Esophagus squamous epithelium (tissue), 5 donors: ENCODE measurements around the gene IMMP2L. TPM values are rescaled to one million over a fixed set of nuclear protein-coding genes. Genes with fewer than 3 reads are reported as not detected.

Source experiments
- DNase-seq: peaks from one replicate; lab custom pipeline; 2025; lab: John Stamatoyannopoulos, UW
- H3K27ac ChIP-seq, 4 donors: fragments of 200-600 bp; sonication (generic); one replicate each; pipeline ENCODE4 v1.5.1; 2016 to 2019; ENCODE audit warnings: mild to moderate bottlenecking in 1 of 4
- H3K27me3 ChIP-seq, 4 donors: fragments of 200-600 bp; sonication (generic); 1 replicate in 3 of 4; 2 replicates in 1 of 4; pipeline versions ENCODE4 v1.5.1 to v1.6.0; 2017 to 2021; ENCODE audit warnings: antibody characterized with exemption in 1 of 4
- H3K36me3 ChIP-seq, 3 donors: fragments of 200-600 bp; sonication (generic); one replicate each; pipeline ENCODE4 v1.5.1; 2016 to 2019
- H3K4me1 ChIP-seq, 3 donors: fragments of 200-600 bp; sonication (generic); one replicate each; pipeline ENCODE4 v1.5.1; 2017 to 2019
- H3K4me3 ChIP-seq, 4 donors: fragments of 200-600 bp; sonication (generic); 1 replicate in 3 of 4; 2 replicates in 1 of 4; pipeline ENCODE4 v1.5.1; 2016 to 2019; ENCODE audit warnings: mild to moderate bottlenecking in 2 of 4, moderate library complexity in 1 of 4
- H3K9me3 ChIP-seq, 3 donors: fragments of 200-600 bp; sonication (generic); one replicate each; pipeline ENCODE4 v1.5.1; 2016 to 2019
- CTCF ChIP-seq, 6 experiments: fragments of 450-650 bp in 4 of 6; fragments of 200-600 bp in 2 of 6; sonication (generic) in 2 of 6; IDR thresholded peaks; one replicate each; pipeline ENCODE4 v1.5.1; 2016 to 2019; ENCODE audit warnings: antibody characterized with exemption in 6 of 6, mild to moderate bottlenecking in 4 of 6, moderate library complexity in 4 of 6
- POLR2A ChIP-seq, 4 donors: fragments of 450-650 bp; IDR thresholded peaks; one replicate each; pipeline ENCODE4 v1.6.1; 2017; ENCODE audit warnings: antibody characterized with exemption in 4 of 4, mild to moderate bottlenecking in 4 of 4, moderate library complexity in 3 of 4
- WGBS, 2 donors: methylation state at CpG; one replicate each; pipeline ENCODE4 v1.1.5; 2018; 5-methylcytosine and 5-hydroxymethylcytosine counted together
- intact Hi-C: fragments of 100-400 bp; cut with DNase I; formaldehyde crosslinking; loops from one replicate; pipeline ENCODE4 v1.15.0; 2022
- total RNA-seq, 4 donors: library from RNA; depleted of rRNA; stranded (reverse); fragments of >200 nt; gene quantifications; one replicate each; pipeline ENCODE4 v1.1.0, GENCODE V29; 2016
- donor health status: DM: yes; HTN: yes; CAD: no.

The IMMP2L gene
- total RNA-seq, 4 donors from 2014 or later: 1.6 to 21.7 (median 5.4) TPM

- H3K9me3 ChIP-seq: no peaks in the 10 kb centered on the region
- no peaks in the 10 kb centered on the region for H3K4me1 ChIP-seq
- H3K36me3 ChIP-seq: no peaks in the 10 kb centered on the region
- no peak for DNase-seq
- H3K4me3 ChIP-seq: no peak overlapping the region
- intact Hi-C loops: no loop called here
- no peak overlapping the region for H3K27ac ChIP-seq
- TF ChIP-seq POLR2A (IDR thresholded peaks at IDR 0.05): no peak
- no peak for TF ChIP-seq CTCF (IDR thresholded peaks at IDR 0.05)
- WGBS, 2 donors: 87 to 88% methylated on average over 2 of the region's 2 CpGs
- H3K27me3 ChIP-seq: no peaks in the 10 kb centered on the region
Measured at GRCh38 chr7:110854651-110855050, 707.6 kb downstream of the IMMP2L start.

- TF ChIP-seq CTCF (IDR thresholded peaks at IDR 0.05): no peak
- H3K36me3 ChIP-seq: no peaks in the 10 kb centered on the region
- no peaks in the 10 kb centered on the region for H3K27me3 ChIP-seq
- H3K9me3 ChIP-seq: no peaks in the 10 kb centered on the region
- H3K4me3 ChIP-seq: no peak overlapping the region
- no peaks in the 10 kb centered on the region for H3K4me1 ChIP-seq
- no peak for DNase-seq
- intact Hi-C loops: no loop called here
- no peak overlapping the region for H3K27ac ChIP-seq
Measured at GRCh38 chr7:110854166-110854565, 708.1 kb downstream of the IMMP2L start.

- TF ChIP-seq POLR2A (IDR thresholded peaks at IDR 0.05) (no peak), CTCF (IDR thresholded peaks at IDR 0.05) (no peak)
- Histone ChIP-seq H3K4me3 (no peak overlapping the region), H3K27ac (no peak overlapping the region), H3K4me1 (no peaks in the 10 kb centered on the region), H3K9me3 (no peaks in the 10 kb centered on the region), H3K27me3 (no peaks in the 10 kb centered on the region), H3K36me3 (no peaks in the 10 kb centered on the region)
- WGBS, 2 donors: 73 to 81% methylated on average over 3 of the region's 3 CpGs
- no peak for DNase-seq
- intact Hi-C loops: no loop called here
Measured at GRCh38 chr7:110853263-110853662, 709.0 kb downstream of the IMMP2L start.

- WGBS, 2 donors: 56 to 61% methylated on average over 4 of the region's 4 CpGs
- Histone ChIP-seq H3K36me3 (no peaks in the 10 kb centered on the region), H3K27ac (no peak overlapping the region), H3K4me3 (no peak overlapping the region), H3K4me1 (no peaks in the 10 kb centered on the region), H3K27me3 (no peaks in the 10 kb centered on the region), H3K9me3 (no peaks in the 10 kb centered on the region)
- no peak for TF ChIP-seq POLR2A (IDR thresholded peaks at IDR 0.05)
- no peak for TF ChIP-seq CTCF (IDR thresholded peaks at IDR 0.05)
- intact Hi-C loops: no loop called here
- no peak for DNase-seq
Measured at GRCh38 chr7:110852156-110852940, 709.9 kb downstream of the IMMP2L start.

GRCh38 chr7:110850224-110850623 lies 712.1 kb downstream of the IMMP2L start:
- 85 to 89% methylated on average over 3 of the region's 3 CpGs for WGBS, 2 donors

More at GRCh38 chr7:110850224-110850623, 712.1 kb downstream of the IMMP2L start:
- no peak for DNase-seq
- H3K9me3 ChIP-seq: no peaks in the 10 kb centered on the region
- no peak overlapping the region for H3K27ac ChIP-seq
- no peaks in the 10 kb centered on the region for H3K27me3 ChIP-seq
- intact Hi-C loops: no loop called here
- H3K4me3 ChIP-seq: no peak overlapping the region
- no peaks in the 10 kb centered on the region for H3K4me1 ChIP-seq
- TF ChIP-seq POLR2A (IDR thresholded peaks at IDR 0.05): no peak
- no peak for TF ChIP-seq CTCF (IDR thresholded peaks at IDR 0.05)
- no peaks in the 10 kb centered on the region for H3K36me3 ChIP-seq
